HepG2 (cell line): ENCODE data around the gene NPHP3. TPM values are rescaled to one million over a fixed set of nuclear protein-coding genes. Genes with fewer than 3 reads are reported as not detected.

ENCODE experiments used
- CEBPB ChIP-seq: IDR thresholded peaks from 2 replicates; pipeline ENCODE4 v1.6.1; 2011; ENCODE audit warnings: low read depth, low read length, improper control_type of control experiment, borderline replicate concordance
- FOXC1 ChIP-seq: sonication (generic); formaldehyde crosslinking; IDR thresholded peaks from 2 replicates; pipeline ENCODE4 v1.8.0; 2022; ENCODE audit warnings: mild to moderate bottlenecking, missing genetic modification reagents, borderline replicate concordance
- FOXP1 ChIP-seq, 2 experiments: fragments of 450-650 bp in 1 of 2; IDR thresholded peaks; 2 replicates each; pipeline ENCODE4 v1.6.1; 2017 to 2018; ENCODE audit warnings: antibody characterized with exemption in 1 of 2
- HES4 ChIP-seq: sonication (generic); formaldehyde crosslinking; IDR thresholded peaks from 2 replicates; pipeline ENCODE4 v1.9.0; 2021; ENCODE audit warnings: mild to moderate bottlenecking, missing genetic modification reagents, borderline replicate concordance
- KDM2A ChIP-seq: sonication (generic); formaldehyde crosslinking; IDR thresholded peaks from 2 replicates; pipeline ENCODE4 v1.4.0; 2020; ENCODE audit warnings: low read depth, missing genetic modification reagents, borderline replicate concordance
- MATR3 ChIP-seq: sonication (generic); formaldehyde crosslinking; IDR thresholded peaks from 2 replicates; pipeline ENCODE4 v1.4.0; 2020; ENCODE audit warnings: missing genetic modification reagents
- PHF20 ChIP-seq: sonication (generic); formaldehyde crosslinking; IDR thresholded peaks from 2 replicates; pipeline ENCODE4 v1.5.0; 2020; ENCODE audit warnings: mild to moderate bottlenecking, missing genetic modification reagents
- POLR2A ChIP-seq, 2 experiments: IDR thresholded peaks; 2 replicates each; pipeline ENCODE4 v1.6.1; 2011; ENCODE audit warnings: low read depth in 2 of 2, low read length in 2 of 2, mild to moderate bottlenecking in 1 of 2, moderate library complexity in 1 of 2; ENCODE audit not compliant: insufficient read depth in 1 of 2
- TMF1 ChIP-seq: sonication (generic); formaldehyde crosslinking; IDR thresholded peaks from 2 replicates; pipeline ENCODE4 v1.8.1; 2022; ENCODE audit warnings: low read depth, missing genetic modification reagents
- ZBTB20 ChIP-seq: sonication (generic); formaldehyde crosslinking; IDR thresholded peaks from 2 replicates; pipeline ENCODE4 v1.8.1; 2023; ENCODE audit warnings: missing genetic modification reagents, low read depth, mild to moderate bottlenecking, borderline replicate concordance
- ZBTB7A ChIP-seq: sonication (generic); formaldehyde crosslinking; IDR thresholded peaks from 2 replicates; pipeline ENCODE4 v1.8.0; 2022; ENCODE audit warnings: mild to moderate bottlenecking, missing genetic modification reagents
- ZNF230 ChIP-seq: sonication (generic); formaldehyde crosslinking; IDR thresholded peaks from 2 replicates; pipeline ENCODE4 v1.4.0; 2020; ENCODE audit warnings: mild to moderate bottlenecking, missing genetic modification reagents
- ZNF296 ChIP-seq: sonication (generic); formaldehyde crosslinking; conservative IDR thresholded peaks from 2 replicates; pipeline ENCODE4 v1.5.0; 2020; ENCODE audit warnings: mild to moderate bottlenecking, missing genetic modification reagents
- ZNF329 ChIP-seq: sonication (generic); formaldehyde crosslinking; IDR thresholded peaks from 2 replicates; pipeline ENCODE4 v1.9.0; 2021; ENCODE audit warnings: low read depth, mild to moderate bottlenecking, missing genetic modification reagents
- ZNF678 ChIP-seq: sonication (generic); formaldehyde crosslinking; IDR thresholded peaks from 2 replicates; pipeline ENCODE4 v1.4.0; 2020; ENCODE audit warnings: mild to moderate bottlenecking, missing genetic modification reagents
- polyA plus RNA-seq, 8 experiments: library from polyadenylated mRNA; depleted of rRNA in 3 of 8; stranded (reverse) in 7 of 8; unstranded in 1 of 8; fragments of >200 nt; fragmentation: Illumina TruSeq in 4 of 8; extraction: Trizol in 4 of 8; gene quantifications; 2 replicates each; pipeline versions ENCODE4 v1.2.1 to v1.2.3, GENCODE V29; 2011 to 2016; ENCODE audit warnings: low read depth in 4 of 8, missing spikeins in 1 of 8, mixed read lengths in 1 of 8; ENCODE audit not compliant: insufficient read depth in 1 of 8
- total RNA-seq, 5 experiments: library from RNA; depleted of rRNA; stranded (reverse); fragments of >200 nt; fragmentation: Illumina TruSeq; extraction: Trizol; gene quantifications; 2 replicates each; pipeline ENCODE4 v1.2.3, GENCODE V29; 2016; ENCODE audit warnings: low read depth in 1 of 5
- TF ChIP-seq, protein P1 (sequence below): sonication (generic); formaldehyde crosslinking; IDR thresholded peaks from 2 replicates; pipeline ENCODE4 v1.5.0; 2020; ENCODE audit warnings: mild to moderate bottlenecking, missing genetic modification reagents
- TF ChIP-seq, protein P2 (sequence below): sonication (generic); formaldehyde crosslinking; IDR thresholded peaks from 2 replicates; pipeline ENCODE4 v1.4.0; 2020; ENCODE audit warnings: missing genetic modification reagents, low read depth, mild to moderate bottlenecking, borderline replicate concordance
- TF ChIP-seq, protein P3 (sequence below): sonication (generic); formaldehyde crosslinking; conservative IDR thresholded peaks from 2 replicates; pipeline ENCODE4 v1.8.1; 2023; ENCODE audit warnings: missing genetic modification reagents
- TF ChIP-seq, protein P4 (sequence below): sonication (generic); formaldehyde crosslinking; IDR thresholded peaks from 2 replicates; pipeline ENCODE4 v1.5.0; 2020; ENCODE audit warnings: missing genetic modification reagents
- TF ChIP-seq, protein P5 (sequence below): sonication (generic); formaldehyde crosslinking; IDR thresholded peaks from 2 replicates; pipeline ENCODE4 v1.4.0; 2020; ENCODE audit warnings: mild to moderate bottlenecking, missing genetic modification reagents

Gene NPHP3
- total and polyA plus RNA-seq, 2 of the 13 experiments (the other 11 are each of a cell fraction or from before 2014, with no cell fraction given), result 11.0 to 20.2 TPM

DNA sequence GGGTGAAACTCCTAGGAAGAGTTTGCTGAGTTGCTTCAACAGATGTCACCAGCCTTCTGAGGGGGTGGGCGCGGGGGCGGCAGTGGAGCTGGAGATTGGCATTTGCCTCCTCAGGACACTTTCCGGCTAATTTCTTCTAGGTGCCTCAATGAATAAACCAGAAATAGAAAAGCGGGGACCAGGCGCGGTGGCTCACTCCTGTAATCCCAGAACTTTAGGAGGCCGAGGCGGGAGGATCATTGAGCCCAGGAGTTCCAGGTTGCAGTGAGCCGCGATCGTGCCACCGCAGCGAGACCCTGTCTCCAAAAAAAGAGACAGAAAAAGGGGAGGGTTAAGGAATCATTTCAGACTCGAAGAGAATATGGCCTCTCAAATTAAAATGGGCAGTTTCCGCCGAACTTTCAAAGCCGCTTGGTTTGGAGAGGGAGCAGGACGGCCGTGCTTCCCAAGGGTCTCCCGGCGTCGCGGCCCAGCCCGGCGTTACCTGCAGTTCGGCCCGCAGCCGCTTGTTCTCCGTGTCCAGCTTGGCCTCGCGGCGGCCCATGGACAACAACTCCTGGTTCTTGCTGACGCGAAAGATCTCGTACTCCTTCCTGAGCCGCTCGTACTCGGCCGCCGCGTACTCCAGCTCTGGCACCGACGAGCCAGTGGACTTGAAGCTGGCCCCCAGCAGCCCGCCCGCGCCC, 587 bp downstream of the NPHP3 start (continued):
- TF ChIP-seq, protein P1, sequence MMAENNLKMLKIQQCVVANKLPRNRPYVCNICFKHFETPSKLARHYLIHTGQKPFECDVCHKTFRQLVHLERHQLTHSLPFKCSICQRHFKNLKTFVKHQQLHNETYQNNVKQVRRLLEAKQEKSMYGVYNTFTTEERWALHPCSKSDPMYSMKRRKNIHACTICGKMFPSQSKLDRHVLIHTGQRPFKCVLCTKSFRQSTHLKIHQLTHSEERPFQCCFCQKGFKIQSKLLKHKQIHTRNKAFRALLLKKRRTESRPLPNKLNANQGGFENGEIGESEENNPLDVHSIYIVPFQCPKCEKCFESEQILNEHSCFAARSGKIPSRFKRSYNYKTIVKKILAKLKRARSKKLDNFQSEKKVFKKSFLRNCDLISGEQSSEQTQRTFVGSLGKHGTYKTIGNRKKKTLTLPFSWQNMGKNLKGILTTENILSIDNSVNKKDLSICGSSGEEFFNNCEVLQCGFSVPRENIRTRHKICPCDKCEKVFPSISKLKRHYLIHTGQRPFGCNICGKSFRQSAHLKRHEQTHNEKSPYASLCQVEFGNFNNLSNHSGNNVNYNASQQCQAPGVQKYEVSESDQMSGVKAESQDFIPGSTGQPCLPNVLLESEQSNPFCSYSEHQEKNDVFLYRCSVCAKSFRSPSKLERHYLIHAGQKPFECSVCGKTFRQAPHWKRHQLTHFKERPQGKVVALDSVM (CRISPR knock-in tag), result peak; percentile 91
- TF ChIP-seq, protein P2, sequence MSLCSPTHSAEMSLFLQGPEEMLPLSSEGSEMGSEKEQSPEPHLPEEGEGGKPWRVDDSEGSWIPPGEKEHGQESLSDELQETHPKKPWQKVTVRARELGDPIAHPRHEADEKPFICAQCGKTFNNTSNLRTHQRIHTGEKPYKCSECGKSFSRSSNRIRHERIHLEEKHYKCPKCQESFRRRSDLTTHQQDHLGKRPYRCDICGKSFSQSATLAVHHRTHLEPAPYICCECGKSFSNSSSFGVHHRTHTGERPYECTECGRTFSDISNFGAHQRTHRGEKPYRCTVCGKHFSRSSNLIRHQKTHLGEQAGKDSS, result no peak
- TF ChIP-seq TMF1 (peak; percentile 52; the same call in 1 of the 2 replicates), FOXP1 (IDR thresholded peaks at IDR 0.05) (no peak), FOXP1 (CRISPR knock-in tag; IDR thresholded peaks at IDR 0.05) (no peak), ZNF329 (CRISPR knock-in tag) (no peak), ZNF296 (CRISPR knock-in tag) (0 out of 2 replicates have a peak, but pooled peaks have one; percentile 16), PHF20 (CRISPR knock-in tag) (peak; percentile 18), ZBTB7A (CRISPR knock-in tag) (peak; percentile 31; the same call in 1 of the 2 replicates), MATR3 (CRISPR knock-in tag) (no peak), ZNF678 (CRISPR knock-in tag) (0 out of 2 replicates have a peak, but pooled peaks have one; percentile 56), FOXC1 (CRISPR knock-in tag) (0 out of 2 replicates have a peak, but pooled peaks have one; percentile 31), ZNF230 (CRISPR knock-in tag) (peak; percentile 58; the same call in 1 of the 2 replicates), HES4 (CRISPR knock-in tag) (0 out of 2 replicates have a peak, but pooled peaks have one; percentile 11), KDM2A (CRISPR knock-in tag) (peak; percentile 31; the same call in 1 of the 2 replicates), ZBTB20 (CRISPR knock-in tag) (no peak), POLR2A (IDR thresholded peaks at IDR 0.05; ENCODE audit: insufficient read depth in 1 of 2, low read depth in 2 of 2, low read length in 2 of 2) (0 out of 4 replicates have a peak, but pooled peaks of 1 of the 2 experiments have one; percentile 51), CEBPB (no peak)
- TF ChIP-seq, protein P3, sequence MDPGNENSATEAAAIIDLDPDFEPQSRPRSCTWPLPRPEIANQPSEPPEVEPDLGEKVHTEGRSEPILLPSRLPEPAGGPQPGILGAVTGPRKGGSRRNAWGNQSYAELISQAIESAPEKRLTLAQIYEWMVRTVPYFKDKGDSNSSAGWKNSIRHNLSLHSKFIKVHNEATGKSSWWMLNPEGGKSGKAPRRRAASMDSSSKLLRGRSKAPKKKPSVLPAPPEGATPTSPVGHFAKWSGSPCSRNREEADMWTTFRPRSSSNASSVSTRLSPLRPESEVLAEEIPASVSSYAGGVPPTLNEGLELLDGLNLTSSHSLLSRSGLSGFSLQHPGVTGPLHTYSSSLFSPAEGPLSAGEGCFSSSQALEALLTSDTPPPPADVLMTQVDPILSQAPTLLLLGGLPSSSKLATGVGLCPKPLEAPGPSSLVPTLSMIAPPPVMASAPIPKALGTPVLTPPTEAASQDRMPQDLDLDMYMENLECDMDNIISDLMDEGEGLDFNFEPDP, result 0 out of 2 replicates have a peak, but pooled peaks have one; percentile 85
- TF ChIP-seq, protein P4, sequence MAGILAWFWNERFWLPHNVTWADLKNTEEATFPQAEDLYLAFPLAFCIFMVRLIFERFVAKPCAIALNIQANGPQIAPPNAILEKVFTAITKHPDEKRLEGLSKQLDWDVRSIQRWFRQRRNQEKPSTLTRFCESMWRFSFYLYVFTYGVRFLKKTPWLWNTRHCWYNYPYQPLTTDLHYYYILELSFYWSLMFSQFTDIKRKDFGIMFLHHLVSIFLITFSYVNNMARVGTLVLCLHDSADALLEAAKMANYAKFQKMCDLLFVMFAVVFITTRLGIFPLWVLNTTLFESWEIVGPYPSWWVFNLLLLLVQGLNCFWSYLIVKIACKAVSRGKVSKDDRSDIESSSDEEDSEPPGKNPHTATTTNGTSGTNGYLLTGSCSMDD (CRISPR knock-in tag), result no peak
- TF ChIP-seq, protein P5, sequence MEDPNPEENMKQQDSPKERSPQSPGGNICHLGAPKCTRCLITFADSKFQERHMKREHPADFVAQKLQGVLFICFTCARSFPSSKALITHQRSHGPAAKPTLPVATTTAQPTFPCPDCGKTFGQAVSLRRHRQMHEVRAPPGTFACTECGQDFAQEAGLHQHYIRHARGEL (CRISPR knock-in tag), result no peak
